ENCODE results near the gene B3GNT2. TPM values are rescaled to one million over a fixed set of nuclear protein-coding genes. Genes with fewer than 3 reads are reported as not detected.

B3GNT2 gene
- total and polyA plus RNA-seq, 4 donors: 10.5 to 33.3 (median 22.0) TPM

DNA sequence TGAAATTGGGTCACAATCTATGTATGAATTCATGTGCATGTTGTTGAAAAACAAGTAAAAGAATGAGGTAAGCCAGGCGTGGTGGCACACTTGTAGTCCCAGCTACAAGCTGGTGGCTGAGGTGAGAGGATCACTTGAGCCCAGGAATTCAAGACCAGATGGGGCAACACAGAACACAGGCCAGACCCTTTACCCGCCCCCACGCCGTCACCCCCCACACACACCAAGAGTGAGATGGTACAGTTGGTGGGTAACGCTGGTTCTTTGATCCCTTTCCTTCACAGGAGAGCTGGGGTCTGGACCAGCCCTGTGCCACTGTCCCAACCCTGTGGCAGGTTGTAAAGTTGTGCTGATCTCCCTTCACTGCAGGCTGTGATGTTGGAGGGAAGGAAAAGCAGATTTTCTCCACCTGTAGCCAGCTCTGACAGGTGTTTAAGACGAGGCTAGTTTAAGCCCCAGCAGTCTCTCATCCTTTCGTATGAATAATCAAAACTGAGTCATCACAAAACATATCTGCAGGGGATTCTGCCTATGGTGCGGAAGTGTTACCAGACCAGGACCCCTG, 13.6 kb downstream of the B3GNT2 start:
- Histone ChIP-seq H3K36me3 (ENCODE audit: control insufficient read depth, insufficient read depth, low read length) (no peaks in the 10 kb centered on the region), H3K4me1 (ENCODE audit: control insufficient read depth, insufficient read depth, low read length) (no peaks in the 10 kb centered on the region), H3K27me3 (ENCODE audit: control insufficient read depth, insufficient read depth, low read length) (no peaks in the 10 kb centered on the region), H3K27ac (ENCODE audit: low read depth, low read length) (no peak overlapping the region), H3K9me3 (ENCODE audit: control insufficient read depth, insufficient read depth, low read length) (no peaks in the 10 kb centered on the region), H3K4me3 (ENCODE audit: low read depth, low read length) (no peak overlapping the region)
- no peak for DNase-seq (ENCODE audit: low read depth in 4 of 6, low spot score in 6 of 6)
- 95% methylated on average over 3 of the region's 8 CpGs for WGBS (ENCODE audit: insufficient coverage)

GRCh38 chr2:62215306-62216064, 19.6 kb downstream of the B3GNT2 start:
- H3K27ac ChIP-seq (ENCODE audit: low read depth, low read length): no peak overlapping the region
- WGBS (ENCODE audit: insufficient coverage): 73% methylated on average over 10 of the region's 11 CpGs

GRCh38 chr2:62216113-62216512, 20.2 kb downstream of the B3GNT2 start:
- Histone ChIP-seq H3K27me3 (ENCODE audit: control insufficient read depth, insufficient read depth, low read length) (no peaks in the 10 kb centered on the region), H3K4me1 (ENCODE audit: control insufficient read depth, insufficient read depth, low read length) (peaks cover 10% of the 10 kb centered on the region), H3K4me3 (ENCODE audit: low read depth, low read length) (no peak overlapping the region), H3K9me3 (ENCODE audit: control insufficient read depth, insufficient read depth, low read length) (no peaks in the 10 kb centered on the region), H3K27ac (ENCODE audit: low read depth, low read length) (no peak overlapping the region), H3K36me3 (ENCODE audit: control insufficient read depth, insufficient read depth, low read length) (no peaks in the 10 kb centered on the region)
- WGBS (ENCODE audit: insufficient coverage): 82% methylated on average over 2 of the region's 2 CpGs
- no peak for DNase-seq (ENCODE audit: low read depth in 4 of 6, low spot score in 6 of 6)

More at GRCh38 chr2:62215306-62216064, 19.6 kb downstream of the B3GNT2 start:
- Histone ChIP-seq H3K4me1 (ENCODE audit: control insufficient read depth, insufficient read depth, low read length) (peaks cover 10% of the 10 kb centered on the region), H3K27me3 (ENCODE audit: control insufficient read depth, insufficient read depth, low read length) (no peaks in the 10 kb centered on the region), H3K9me3 (ENCODE audit: control insufficient read depth, insufficient read depth, low read length) (no peaks in the 10 kb centered on the region), H3K4me3 (ENCODE audit: low read depth, low read length) (no peak overlapping the region), H3K36me3 (ENCODE audit: control insufficient read depth, insufficient read depth, low read length) (no peaks in the 10 kb centered on the region)
- DNase-seq (ENCODE audit: low read depth in 4 of 6, low spot score in 6 of 6): peak in 2 of 6 donors; percentile 5 to 24

- no peak overlapping the region for H3K27ac ChIP-seq (ENCODE audit: low read depth, low read length)
- DNase-seq (ENCODE audit: low read depth in 4 of 6, low spot score in 6 of 6): peak in 1 of 6 donors; percentile 22
- H3K36me3 ChIP-seq (ENCODE audit: control insufficient read depth, insufficient read depth, low read length): no peaks in the 10 kb centered on the region
- H3K4me3 ChIP-seq (ENCODE audit: low read depth, low read length): no peak overlapping the region
- peaks cover 10% of the 10 kb centered on the region for H3K4me1 ChIP-seq (ENCODE audit: control insufficient read depth, insufficient read depth, low read length)
- H3K9me3 ChIP-seq (ENCODE audit: control insufficient read depth, insufficient read depth, low read length): no peaks in the 10 kb centered on the region
- 91% methylated on average over 6 of the region's 8 CpGs for WGBS (ENCODE audit: insufficient coverage)
- H3K27me3 ChIP-seq (ENCODE audit: control insufficient read depth, insufficient read depth, low read length): no peaks in the 10 kb centered on the region
These were observed 20.7 kb downstream of the B3GNT2 start for GRCh38 chr2:62216616-62217015.

- Histone ChIP-seq H3K9me3 (ENCODE audit: control insufficient read depth, insufficient read depth, low read length) (no peaks in the 10 kb centered on the region), H3K27ac (ENCODE audit: low read depth, low read length) (peak overlapping the region; percentile 42), H3K4me1 (ENCODE audit: control insufficient read depth, insufficient read depth, low read length) (peaks cover 10% of the 10 kb centered on the region), H3K4me3 (ENCODE audit: low read depth, low read length) (no peak overlapping the region), H3K36me3 (ENCODE audit: control insufficient read depth, insufficient read depth, low read length) (no peaks in the 10 kb centered on the region), H3K27me3 (ENCODE audit: control insufficient read depth, insufficient read depth, low read length) (no peaks in the 10 kb centered on the region)
- no peak for DNase-seq (ENCODE audit: low read depth in 4 of 6, low spot score in 6 of 6)
- WGBS (ENCODE audit: insufficient coverage): 61% methylated on average over 4 of the region's 10 CpGs
These were observed 21.5 kb downstream of the B3GNT2 start for GRCh38 chr2:62217421-62217820.

DNA sequence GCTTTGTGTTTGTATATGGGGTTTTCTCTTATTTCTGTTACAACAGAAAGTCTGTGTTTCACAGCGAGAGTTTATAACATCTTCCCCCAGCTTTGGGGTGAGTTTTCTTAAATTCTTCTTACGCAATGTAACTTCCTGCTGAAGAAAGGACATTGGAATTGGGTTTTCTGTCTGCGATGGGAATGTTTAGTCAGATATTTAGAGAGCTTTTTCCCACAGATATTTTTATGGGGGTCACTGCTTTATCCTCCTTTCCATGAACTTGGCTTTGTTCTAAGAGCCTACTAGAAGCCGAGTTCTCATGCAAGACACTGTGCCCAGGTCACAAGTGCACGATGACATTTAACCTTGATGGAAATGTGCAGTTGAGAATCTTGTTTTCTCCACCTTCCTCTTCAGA, 22.1 kb downstream of the B3GNT2 start:
- Histone ChIP-seq H3K36me3 (ENCODE audit: control insufficient read depth, insufficient read depth, low read length) (no peaks in the 10 kb centered on the region), H3K27me3 (ENCODE audit: control insufficient read depth, insufficient read depth, low read length) (no peaks in the 10 kb centered on the region), H3K4me1 (ENCODE audit: control insufficient read depth, insufficient read depth, low read length) (peaks cover 10% of the 10 kb centered on the region), H3K27ac (ENCODE audit: low read depth, low read length) (peak overlapping the region; percentile 42), H3K4me3 (ENCODE audit: low read depth, low read length) (no peak overlapping the region), H3K9me3 (ENCODE audit: control insufficient read depth, insufficient read depth, low read length) (no peaks in the 10 kb centered on the region)
- no peak for DNase-seq (ENCODE audit: low read depth in 4 of 6, low spot score in 6 of 6)
- WGBS (ENCODE audit: insufficient coverage): no CpG with 5 or more reads among the region's 5 CpGs

- Histone ChIP-seq H3K27ac (ENCODE audit: low read depth, low read length) (no peak overlapping the region), H3K36me3 (ENCODE audit: control insufficient read depth, insufficient read depth, low read length) (no peaks in the 10 kb centered on the region), H3K27me3 (ENCODE audit: control insufficient read depth, insufficient read depth, low read length) (no peaks in the 10 kb centered on the region), H3K4me1 (ENCODE audit: control insufficient read depth, insufficient read depth, low read length) (peaks cover 10% of the 10 kb centered on the region), H3K9me3 (ENCODE audit: control insufficient read depth, insufficient read depth, low read length) (no peaks in the 10 kb centered on the region), H3K4me3 (ENCODE audit: low read depth, low read length) (no peak overlapping the region)
- DNase-seq (ENCODE audit: low read depth in 4 of 6, low spot score in 6 of 6): no peak
- 95% methylated on average over 2 of the region's 4 CpGs for WGBS (ENCODE audit: insufficient coverage)
These were observed 23.7 kb downstream of the B3GNT2 start for GRCh38 chr2:62219407-62220159.

GRCh38 chr2:62221141-62221540, 25.2 kb downstream of the B3GNT2 start:
- WGBS (ENCODE audit: insufficient coverage): no CpG with 5 or more reads among the region's 1 CpG

GRCh38 chr2:62222171-62222570, 26.3 kb downstream of the B3GNT2 start:
- H3K36me3 ChIP-seq (ENCODE audit: control insufficient read depth, insufficient read depth, low read length): no peaks in the 10 kb centered on the region
- 95% methylated on average over 10 of the region's 12 CpGs for WGBS (ENCODE audit: insufficient coverage)
- no peaks in the 10 kb centered on the region for H3K9me3 ChIP-seq (ENCODE audit: control insufficient read depth, insufficient read depth, low read length)
- H3K27ac ChIP-seq (ENCODE audit: low read depth, low read length): no peak overlapping the region
- no peak for DNase-seq (ENCODE audit: low read depth in 4 of 6, low spot score in 6 of 6)
- no peak overlapping the region for H3K4me3 ChIP-seq (ENCODE audit: low read depth, low read length)
- peaks cover 3% of the 10 kb centered on the region for H3K4me1 ChIP-seq (ENCODE audit: control insufficient read depth, insufficient read depth, low read length)
- no peaks in the 10 kb centered on the region for H3K27me3 ChIP-seq (ENCODE audit: control insufficient read depth, insufficient read depth, low read length)

More at GRCh38 chr2:62221141-62221540, 25.2 kb downstream of the B3GNT2 start:
- Histone ChIP-seq H3K9me3 (ENCODE audit: control insufficient read depth, insufficient read depth, low read length) (no peaks in the 10 kb centered on the region), H3K4me1 (ENCODE audit: control insufficient read depth, insufficient read depth, low read length) (peaks cover 3% of the 10 kb centered on the region), H3K27me3 (ENCODE audit: control insufficient read depth, insufficient read depth, low read length) (no peaks in the 10 kb centered on the region), H3K4me3 (ENCODE audit: low read depth, low read length) (no peak overlapping the region), H3K27ac (ENCODE audit: low read depth, low read length) (no peak overlapping the region), H3K36me3 (ENCODE audit: control insufficient read depth, insufficient read depth, low read length) (no peaks in the 10 kb centered on the region)
- no peak for DNase-seq (ENCODE audit: low read depth in 4 of 6, low spot score in 6 of 6)
